H7 (cell line): ENCODE results near the gene MSGN1. TPM values are rescaled to one million over a fixed set of nuclear protein-coding genes. Genes with fewer than 3 reads are reported as not detected.

Source experiments
- DNase-seq: peaks from one replicate; pipeline ENCODE4 v3.0.0; 2012
- H3K27me3 ChIP-seq: 2 replicates; pipeline ENCODE4 v1.6.0; 2011; ENCODE audit warnings: mild to moderate bottlenecking, low read length; ENCODE audit not compliant: control insufficient read depth, insufficient read depth
- H3K36me3 ChIP-seq: replicated peaks from 2 replicates; pipeline ENCODE4 v1.5.1; 2011; ENCODE audit warnings: low read length; ENCODE audit not compliant: control insufficient read depth, insufficient read depth
- H3K4me3 ChIP-seq: 2 replicates; pipeline ENCODE4 v1.5.1; 2011; ENCODE audit warnings: low read depth, mild to moderate bottlenecking, control low read depth, low read length, moderate library complexity; ENCODE audit not compliant: insufficient read depth
- total RNA-seq: library from RNA; depleted of rRNA; stranded (reverse); fragments of >200 nt; shearing (Covaris generic); gene quantifications from 2 replicates; pipeline ENCODE4 v1.2.3, GENCODE V29; 2014; rRNA removed

Gene MSGN1
- total RNA-seq: not detected in 2 replicates

GRCh38 chr2:17816396-17817245, at the start of gene MSGN1:
Gene MSGN1 (plus strand): TSS chr2:17816460. CDS start chr2:17816519, 59 bp downstream.
- Histone ChIP-seq H3K36me3 (no peaks in the 10 kb centered on the region), H3K4me3 (no peak within 1 kb of the TSS), H3K27me3 (no peaks in the 10 kb centered on the region)
- DNase-seq: no peak

- Histone ChIP-seq H3K36me3 (peaks cover 2% of the 10 kb centered on the region), H3K4me3 (no peak overlapping the region), H3K27me3 (no peaks in the 10 kb centered on the region)
- no peak for DNase-seq
These were observed 47.4 kb upstream of the MSGN1 start for GRCh38 chr2:17768894-17769293.

- DNase-seq: no peak
- Histone ChIP-seq H3K36me3 (peaks cover 2% of the 10 kb centered on the region), H3K27me3 (no peaks in the 10 kb centered on the region), H3K4me3 (no peak overlapping the region)
These were observed 44.3 kb upstream of the MSGN1 start for GRCh38 chr2:17771956-17772355.

GRCh38 chr2:17772532-17772931, 43.7 kb upstream of the MSGN1 start:
- DNase-seq: no peak
- no peak overlapping the region for H3K4me3 ChIP-seq
- peaks cover 2% of the 10 kb centered on the region for H3K36me3 ChIP-seq
- no peaks in the 10 kb centered on the region for H3K27me3 ChIP-seq

GRCh38 chr2:17780546-17780945, 35.7 kb upstream of the MSGN1 start:
- DNase-seq: no peak
- Histone ChIP-seq H3K27me3 (no peaks in the 10 kb centered on the region), H3K36me3 (peaks cover 1% of the 10 kb centered on the region; the same call in 1 of the 2 replicates)

GRCh38 chr2:17781482-17781881, 34.8 kb upstream of the MSGN1 start:
- DNase-seq: no peak

More at GRCh38 chr2:17780546-17780945, 35.7 kb upstream of the MSGN1 start:
- H3K4me3 ChIP-seq: no peak overlapping the region

GRCh38 chr2:17786727-17787126, 29.5 kb upstream of the MSGN1 start:
- Histone ChIP-seq H3K36me3 (no peaks in the 10 kb centered on the region), H3K27me3 (no peaks in the 10 kb centered on the region), H3K4me3 (no peak overlapping the region)
- DNase-seq: no peak

More at GRCh38 chr2:17781482-17781881, 34.8 kb upstream of the MSGN1 start:
- Histone ChIP-seq H3K36me3 (peaks cover 1% of the 10 kb centered on the region; the same call in 1 of the 2 replicates), H3K27me3 (no peaks in the 10 kb centered on the region), H3K4me3 (no peak overlapping the region)

- H3K4me3 ChIP-seq: no peak overlapping the region
- DNase-seq: no peak
- H3K36me3 ChIP-seq: no peaks in the 10 kb centered on the region
- H3K27me3 ChIP-seq: no peaks in the 10 kb centered on the region; the same call in 1 of the 2 replicates
These were observed 27.5 kb upstream of the MSGN1 start for GRCh38 chr2:17788773-17789172.

GRCh38 chr2:17790536-17790935, 25.7 kb upstream of the MSGN1 start:
- Histone ChIP-seq H3K27me3 (no peaks in the 10 kb centered on the region; the same call in 1 of the 2 replicates), H3K4me3 (no peak overlapping the region), H3K36me3 (no peaks in the 10 kb centered on the region)
- no peak for DNase-seq

GRCh38 chr2:17791121-17791816, 25.0 kb upstream of the MSGN1 start:
- H3K36me3 ChIP-seq: no peaks in the 10 kb centered on the region
- H3K4me3 ChIP-seq: no peak overlapping the region
- no peaks in the 10 kb centered on the region; the same call in 1 of the 2 replicates for H3K27me3 ChIP-seq
- DNase-seq: no peak

GRCh38 chr2:17791817-17792130, 24.5 kb upstream of the MSGN1 start:
- Histone ChIP-seq H3K4me3 (no peak overlapping the region), H3K27me3 (no peaks in the 10 kb centered on the region; the same call in 1 of the 2 replicates), H3K36me3 (no peaks in the 10 kb centered on the region)
- DNase-seq: no peak

- no peak overlapping the region for H3K4me3 ChIP-seq
- no peaks in the 10 kb centered on the region; the same call in 1 of the 2 replicates for H3K27me3 ChIP-seq
- DNase-seq: no peak
- H3K36me3 ChIP-seq: no peaks in the 10 kb centered on the region
These were observed 23.7 kb upstream of the MSGN1 start for GRCh38 chr2:17792515-17792914.

- no peak for DNase-seq
- Histone ChIP-seq H3K4me3 (no peak overlapping the region), H3K36me3 (no peaks in the 10 kb centered on the region), H3K27me3 (no peaks in the 10 kb centered on the region; the same call in 1 of the 2 replicates)
These were observed 23.0 kb upstream of the MSGN1 start for GRCh38 chr2:17793296-17793695.

- Histone ChIP-seq H3K36me3 (no peaks in the 10 kb centered on the region), H3K27me3 (no peaks in the 10 kb centered on the region; the same call in 1 of the 2 replicates), H3K4me3 (no peak overlapping the region)
- no peak for DNase-seq
These were observed 22.4 kb upstream of the MSGN1 start for GRCh38 chr2:17793803-17794354.
